Mesenchymal stem cell (in vitro differentiated cells and primary cell): ENCODE results near the gene CDC42SE1.

Source experiments
- DNase-seq: peaks from one replicate; pipeline ENCODE4 v3.0.0-alpha.2; 2013
- H2AFZ ChIP-seq: one replicate; pipeline ENCODE4 v1.6.1; 2013; ENCODE audit warnings: low read depth, mild to moderate bottlenecking, control low read depth, inconsistent platforms, low read length, moderate library complexity
- H2AK5ac ChIP-seq: 2 replicates; pipeline ENCODE4 v1.6.1; 2013; ENCODE audit warnings: low read length, moderate library complexity, mild to moderate bottlenecking, inconsistent platforms; ENCODE audit not compliant: severe bottlenecking
- H2BK120ac ChIP-seq: one replicate; pipeline ENCODE4 v1.6.1; 2013; ENCODE audit warnings: low read depth, mild to moderate bottlenecking, inconsistent platforms, low read length, moderate library complexity
- H2BK12ac ChIP-seq, 2 experiments: one replicate each; pipeline ENCODE4 v1.6.1; 2013; ENCODE audit warnings: inconsistent platforms in 2 of 2, low read length in 2 of 2, mild to moderate bottlenecking in 2 of 2, moderate library complexity in 2 of 2, control low read depth in 1 of 2
- H2BK15ac ChIP-seq: one replicate; pipeline ENCODE4 v1.6.1; 2013; ENCODE audit warnings: mild to moderate bottlenecking, low read depth, inconsistent platforms; ENCODE audit not compliant: poor library complexity, severe bottlenecking
- H2BK5ac ChIP-seq: 2 replicates; pipeline ENCODE4 v1.6.1; 2013; ENCODE audit warnings: low read depth, mild to moderate bottlenecking, low read length, control low read depth, inconsistent platforms; ENCODE audit not compliant: poor library complexity, severe bottlenecking
- H3K14ac ChIP-seq, 2 experiments: one replicate each; pipeline ENCODE4 v1.6.1; 2013; ENCODE audit warnings: inconsistent platforms in 2 of 2, low read length in 2 of 2, control low read depth in 1 of 2, mild to moderate bottlenecking in 1 of 2, moderate library complexity in 1 of 2
- H3K18ac ChIP-seq, 2 experiments: one replicate each; pipeline ENCODE4 v1.6.1; 2013; ENCODE audit warnings: inconsistent platforms in 2 of 2, low read length in 2 of 2, control low read depth in 1 of 2, low read depth in 1 of 2, mild to moderate bottlenecking in 1 of 2
- H3K23ac ChIP-seq, 2 experiments: one replicate each; pipeline ENCODE4 v1.6.1; 2013; ENCODE audit warnings: inconsistent platforms in 2 of 2, low read length in 2 of 2, mild to moderate bottlenecking in 2 of 2, moderate library complexity in 2 of 2, control low read depth in 1 of 2
- H3K27ac ChIP-seq: 2 replicates; pipeline ENCODE4 v1.5.1; 2013; ENCODE audit warnings: mild to moderate bottlenecking, moderate library complexity, low read length, control low read depth, inconsistent platforms; ENCODE audit not compliant: poor library complexity, severe bottlenecking
- H3K27me3 ChIP-seq, 2 experiments: 2 replicates each; pipeline versions ENCODE4 v1.6.1 to v1.7.0; 2013; ENCODE audit warnings: low read length in 2 of 2, mild to moderate bottlenecking in 2 of 2, moderate library complexity in 2 of 2, control low read depth in 1 of 2, inconsistent platforms in 1 of 2; ENCODE audit not compliant: control insufficient read depth in 1 of 2, insufficient read depth in 1 of 2
- H3K36me3 ChIP-seq, 2 experiments: 2 replicates each; pipeline versions ENCODE4 v1.6.1 to v1.7.0; 2013; ENCODE audit warnings: low read length in 2 of 2, control low read depth in 1 of 2, inconsistent platforms in 1 of 2, low read depth in 1 of 2, mild to moderate bottlenecking in 1 of 2; ENCODE audit not compliant: insufficient read depth in 2 of 2, control insufficient read depth in 1 of 2
- H3K4ac ChIP-seq, 2 experiments: one replicate each; pipeline ENCODE4 v1.6.1; 2013; ENCODE audit warnings: inconsistent platforms in 2 of 2, low read length in 2 of 2, mild to moderate bottlenecking in 2 of 2, moderate library complexity in 2 of 2, control low read depth in 1 of 2, low read depth in 1 of 2
- H3K4me1 ChIP-seq: 2 replicates; pipeline ENCODE4 v1.6.1; 2013; ENCODE audit warnings: low read depth, low read length, control low read depth; ENCODE audit not compliant: control insufficient read depth, insufficient read depth
- H3K4me2 ChIP-seq: 2 replicates; pipeline ENCODE4 v1.6.1; 2013; ENCODE audit warnings: low read length, mild to moderate bottlenecking, inconsistent platforms; ENCODE audit not compliant: poor library complexity, severe bottlenecking
- H3K4me3 ChIP-seq, 2 experiments: 2 replicates each; pipeline versions ENCODE4 v1.5.1 to v1.7.0; 2013; ENCODE audit warnings: low read length in 2 of 2, mild to moderate bottlenecking in 2 of 2, control low read depth in 1 of 2, low read depth in 1 of 2; ENCODE audit not compliant: insufficient read depth in 1 of 2
- H3K79me1 ChIP-seq: replicated peaks from 2 replicates; pipeline ENCODE4 v1.6.1; 2013; ENCODE audit warnings: mild to moderate bottlenecking, control low read depth, low read length, inconsistent platforms; ENCODE audit not compliant: poor library complexity, severe bottlenecking
- H3K9ac ChIP-seq: 2 replicates; pipeline ENCODE4 v1.7.0; 2013; ENCODE audit warnings: mild to moderate bottlenecking, low read length, moderate library complexity
- H3K9me3 ChIP-seq: 2 replicates; pipeline ENCODE4 v1.7.0; 2013; ENCODE audit warnings: mild to moderate bottlenecking, low read length; ENCODE audit not compliant: control insufficient read depth
- H4K8ac ChIP-seq: one replicate; pipeline ENCODE4 v1.6.1; 2013; ENCODE audit warnings: inconsistent platforms, mild to moderate bottlenecking, low read length, moderate library complexity
- H4K91ac ChIP-seq: one replicate; pipeline ENCODE4 v1.6.1; 2013; ENCODE audit warnings: mild to moderate bottlenecking, low read length, inconsistent platforms
- WGBS: methylation state at CpG from one replicate; pipeline ENCODE4 v1.1.7; 2013; ENCODE audit warnings: mixed read lengths; 5-methylcytosine and 5-hydroxymethylcytosine counted together

Gene CDC42SE1

DNA sequence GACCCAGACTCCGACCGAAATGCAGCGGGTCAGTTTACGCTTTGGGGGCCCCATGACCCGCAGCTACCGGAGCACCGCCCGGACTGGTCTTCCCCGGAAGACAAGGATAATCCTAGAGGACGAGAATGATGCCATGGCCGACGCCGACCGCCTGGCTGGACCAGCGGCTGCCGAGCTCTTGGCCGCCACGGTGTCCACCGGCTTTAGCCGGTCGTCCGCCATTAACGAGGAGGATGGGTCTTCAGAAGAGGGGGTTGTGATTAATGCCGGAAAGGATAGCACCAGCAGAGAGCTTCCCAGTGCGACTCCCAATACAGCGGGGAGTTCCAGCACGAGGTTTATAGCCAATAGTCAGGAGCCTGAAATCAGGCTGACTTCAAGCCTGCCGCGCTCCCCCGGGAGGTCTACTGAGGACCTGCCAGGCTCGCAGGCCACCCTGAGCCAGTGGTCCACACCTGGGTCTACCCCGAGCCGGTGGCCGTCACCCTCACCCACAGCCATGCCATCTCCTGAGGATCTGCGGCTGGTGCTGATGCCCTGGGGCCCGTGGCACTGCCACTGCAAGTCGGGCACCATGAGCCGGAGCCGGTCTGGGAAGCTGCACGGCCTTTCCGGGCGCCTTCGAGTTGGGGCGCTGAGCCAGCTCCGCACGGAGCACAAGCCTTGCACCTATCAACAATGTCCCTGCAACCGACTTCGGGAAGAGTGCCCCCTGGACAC lies 11.3 kb downstream of the CDC42SE1 start:
- Histone ChIP-seq H2BK5ac (peak overlapping the region; percentile 34), H3K14ac (peak overlapping the region in 1 of 2 experiments; percentile 93), H3K4me2 (peak overlapping the region; percentile 90), H3K9me3 (no peaks in the 10 kb centered on the region), H3K36me3 (peaks cover 9 to 33% of the 10 kb centered on the region in 2 experiments), H3K18ac (peak overlapping the region; percentile 85 to 100), H2BK12ac (peak overlapping the region in 1 of 2 experiments; percentile 66), H4K91ac (peak overlapping the region; percentile 84), H3K4me3 (peak overlapping the region; percentile 69 to 83), H3K27me3 (no peaks in the 10 kb centered on the region), H2BK15ac (peak overlapping the region; percentile 15), H2AK5ac (no peak overlapping the region), H3K9ac (peak overlapping the region; percentile 88), H2AFZ (peak overlapping the region; percentile 84), H3K79me1 (peaks cover 2% of the 10 kb centered on the region), H2BK120ac (peak overlapping the region; percentile 12), H3K4ac (peak overlapping the region; percentile 88 to 91), H3K23ac (peak overlapping the region in 1 of 2 experiments; percentile 91), H4K8ac (peak overlapping the region; percentile 66), H3K4me1 (peaks cover 8% of the 10 kb centered on the region), H3K27ac (peak overlapping the region; percentile 84)
- 3% methylated on average over 48 of the region's 48 CpGs for WGBS
- DNase-seq: peak; percentile 77

DNA sequence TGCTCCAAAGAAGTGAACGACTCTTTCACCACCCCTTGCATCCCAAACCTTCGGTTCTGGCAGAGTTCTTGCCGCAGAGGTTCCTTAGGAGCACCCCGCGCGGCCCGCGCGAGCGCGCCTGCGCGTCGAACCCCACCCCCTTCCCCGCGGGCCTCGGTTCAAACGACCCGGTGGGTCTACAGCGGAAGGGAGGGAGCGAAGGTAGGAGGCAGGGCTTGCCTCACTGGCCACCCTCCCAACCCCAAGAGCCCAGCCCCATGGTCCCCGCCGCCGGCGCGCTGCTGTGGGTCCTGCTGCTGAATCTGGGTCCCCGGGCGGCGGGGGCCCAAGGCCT lies 11.9 kb downstream of the CDC42SE1 start, which contains the start of gene C1orf56:
Gene C1orf56 (plus strand): TSS at position 161 of the 334 bp plus-strand sequence. CDS start 97 bp downstream, at position 258.
- peak; percentile 75 for DNase-seq
- H3K79me1 ChIP-seq: no peaks in the 10 kb centered on the region
- WGBS: 2% methylated on average over 15 of the region's 29 CpGs

DNA sequence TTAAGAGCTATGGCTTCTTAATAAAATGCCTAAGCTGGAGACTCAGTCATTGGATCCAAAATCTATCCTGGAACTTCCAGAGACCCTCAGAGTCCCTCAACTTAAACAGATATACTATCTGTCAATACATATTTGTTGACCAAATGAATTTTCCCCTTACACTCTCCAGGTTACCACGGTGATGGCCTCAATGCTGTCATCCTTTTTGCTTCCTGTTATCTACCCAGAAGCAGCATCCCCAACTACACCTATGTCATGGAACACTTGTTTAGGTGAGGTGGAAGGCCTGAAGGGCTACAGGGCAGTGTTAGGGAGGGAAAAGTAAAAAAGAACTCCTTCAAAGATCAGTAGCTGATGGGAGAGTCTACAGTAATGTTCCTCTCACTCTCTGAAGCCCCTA lies 16.3 kb downstream of the CDC42SE1 start:
- DNase-seq: no peak
- peaks cover under 1% of the 10 kb centered on the region for H3K4me1 ChIP-seq
- no peak overlapping the region for H3K14ac ChIP-seq
- no peak overlapping the region for H3K18ac ChIP-seq
- no peak overlapping the region for H3K27ac ChIP-seq
- 100% methylated on average over 1 of the region's 1 CpG for WGBS
- no peaks in the 10 kb centered on the region for H3K27me3 ChIP-seq
- no peak overlapping the region for H3K4me3 ChIP-seq
- no peak overlapping the region for H4K91ac ChIP-seq
- no peak overlapping the region for H3K23ac ChIP-seq
- no peak overlapping the region for H2BK12ac ChIP-seq
- no peaks in the 10 kb centered on the region for H3K79me1 ChIP-seq
- no peak overlapping the region for H4K8ac ChIP-seq
- no peak overlapping the region for H3K9ac ChIP-seq
- H2BK120ac ChIP-seq: no peak overlapping the region
- H2AK5ac ChIP-seq: no peak overlapping the region
- H2BK5ac ChIP-seq: no peak overlapping the region
- no peak overlapping the region for H3K4me2 ChIP-seq
- H2AFZ ChIP-seq: no peak overlapping the region
- peaks cover 0 to 4% of the 10 kb centered on the region in 2 experiments for H3K36me3 ChIP-seq
- no peaks in the 10 kb centered on the region for H3K9me3 ChIP-seq
- no peak overlapping the region for H3K4ac ChIP-seq
- no peak overlapping the region for H2BK15ac ChIP-seq

More for the DNA sequence above, 11.9 kb downstream of the CDC42SE1 start, which contains the start of gene C1orf56:
- Histone ChIP-seq H4K91ac (peak within 1 kb of the TSS; percentile 84), H3K27me3 (no peaks in the 10 kb centered on the region), H2BK12ac (peak within 1 kb of the TSS in 1 of 2 experiments; percentile 66), H3K18ac (peak within 1 kb of the TSS; percentile 85 to 100), H3K4me2 (peak within 1 kb of the TSS; percentile 90), H3K4me1 (peaks cover 8% of the 10 kb centered on the region), H2AFZ (peak within 1 kb of the TSS; percentile 84), H3K36me3 (peaks cover 4 to 28% of the 10 kb centered on the region in 2 experiments), H3K4ac (peak within 1 kb of the TSS; percentile 88 to 91), H3K23ac (peak within 1 kb of the TSS in 1 of 2 experiments; percentile 91), H3K4me3 (peak within 1 kb of the TSS; percentile 69 to 83), H4K8ac (peak within 1 kb of the TSS; percentile 66), H3K9ac (peak within 1 kb of the TSS; percentile 88), H2BK5ac (peak within 1 kb of the TSS; percentile 34), H3K9me3 (no peaks in the 10 kb centered on the region), H2AK5ac (no peak within 1 kb of the TSS), H3K27ac (peak within 1 kb of the TSS; percentile 84), H3K14ac (peak within 1 kb of the TSS in 1 of 2 experiments; percentile 93), H2BK15ac (peak within 1 kb of the TSS; percentile 15), H2BK120ac (peak within 1 kb of the TSS; percentile 12)

DNA sequence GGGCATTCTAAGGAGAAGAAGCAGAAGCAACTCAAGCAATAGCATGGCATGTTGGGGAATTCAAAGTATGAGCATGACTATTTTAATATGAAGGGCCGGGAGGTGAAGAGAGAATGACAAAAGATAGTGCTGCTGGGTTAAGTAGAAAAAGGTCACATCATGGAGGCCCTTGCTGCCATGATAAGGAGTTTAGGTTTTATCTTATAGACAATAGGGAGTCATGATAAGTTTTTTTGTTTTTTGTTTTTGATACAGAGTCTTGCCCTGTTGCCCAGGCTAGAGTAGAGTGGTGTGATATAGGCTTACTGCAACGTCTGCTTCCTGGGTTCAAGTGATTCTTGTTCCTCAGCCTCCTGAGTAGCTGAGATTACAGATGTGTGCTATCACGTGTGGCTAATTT lies 19.9 kb downstream of the CDC42SE1 start:
- Histone ChIP-seq H2BK12ac (no peak overlapping the region), H2BK5ac (no peak overlapping the region), H3K4me1 (no peaks in the 10 kb centered on the region), H3K36me3 (peaks cover 11 to 17% of the 10 kb centered on the region in 2 experiments), H2AFZ (no peak overlapping the region), H3K4ac (no peak overlapping the region), H2BK120ac (no peak overlapping the region), H3K27me3 (no peaks in the 10 kb centered on the region), H3K4me3 (no peak overlapping the region), H3K23ac (no peak overlapping the region), H3K79me1 (peaks cover 2% of the 10 kb centered on the region), H2BK15ac (no peak overlapping the region), H3K4me2 (no peak overlapping the region), H4K8ac (no peak overlapping the region), H3K9me3 (no peaks in the 10 kb centered on the region), H3K18ac (no peak overlapping the region), H3K14ac (no peak overlapping the region), H3K9ac (no peak overlapping the region), H4K91ac (no peak overlapping the region), H3K27ac (no peak overlapping the region), H2AK5ac (no peak overlapping the region)
- 86% methylated on average over 3 of the region's 3 CpGs for WGBS
- no peak for DNase-seq
